ENCODE measurements around the gene CNNM3.

DNA sequence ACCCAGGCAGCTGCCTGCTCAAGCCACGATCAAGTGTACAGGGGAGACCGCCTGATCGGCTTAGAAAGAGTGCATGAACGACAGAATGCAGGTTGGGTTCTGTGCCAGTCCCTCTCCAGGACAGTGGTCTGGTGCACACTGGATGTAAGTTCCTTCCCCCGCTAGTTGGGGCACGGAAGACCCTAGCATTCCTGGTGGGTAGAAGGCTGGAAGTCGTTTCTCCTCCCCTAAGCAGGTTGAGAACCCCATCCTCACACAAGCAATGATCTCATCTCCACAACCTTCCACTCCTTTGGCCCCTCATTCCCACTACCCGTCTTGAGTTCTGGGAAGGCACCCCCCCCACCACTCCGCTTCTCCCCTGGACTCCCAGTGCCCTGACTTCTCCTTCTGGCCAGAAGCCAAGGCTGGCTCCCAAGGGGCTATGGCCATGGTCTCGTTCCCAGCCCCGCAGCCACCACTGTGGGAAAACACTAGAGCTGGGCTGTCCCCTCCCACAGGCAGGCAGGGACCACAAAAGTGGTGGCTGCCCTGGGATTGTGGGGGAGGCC is 43.1 kb downstream of the CNNM3 start:
- TF ChIP-seq POLR2A (IDR thresholded peaks at IDR 0.05) = no peak
- no peak for TF ChIP-seq CTCF (IDR thresholded peaks at IDR 0.05)
